WTC11 (cell line): ENCODE results near the gene CDH22. TPM values are rescaled to one million over a fixed set of nuclear protein-coding genes. Genes with fewer than 3 reads are reported as not detected.

ENCODE experiments used
- ATAC-seq: fragments of 200-7000 bp; cut with Tn5 transposase; 2 replicates; pipeline ENCODE4 v1.10.0; 2021; ENCODE audit warnings: mild to moderate bottlenecking, moderate library complexity
- CTCF ChIA-PET: fragments of 300-600 bp; sonication (Branson Sonifier 250); formaldehyde crosslinking; loops from one replicate; lab custom pipeline; 2021; ENCODE audit warnings: antibody characterized with exemption; lab: Charles Lee
- POLR2A ChIA-PET: fragments of 350-600 bp; sonication (Branson Sonifier 250); formaldehyde crosslinking; loops from one replicate; lab custom pipeline; 2021; ENCODE audit warnings: antibody characterized with exemption; lab: Charles Lee
- DNase-seq: peaks from one replicate; pipeline ENCODE4 v3.0.0; 2021; ENCODE audit warnings: low spot score
- H3K27ac Mint-ChIP-seq: 2 replicates; pipeline ENCODE4 v1.8.0; 2021; ENCODE audit warnings: mixed read lengths
- H3K27me3 Mint-ChIP-seq: 2 replicates; pipeline ENCODE4 v1.8.0; 2021; ENCODE audit warnings: low read depth, mild to moderate bottlenecking, moderate library complexity, mixed read lengths
- H3K36me3 Mint-ChIP-seq: 2 replicates; pipeline ENCODE4 v1.8.0; 2021; ENCODE audit warnings: mixed read lengths
- H3K4me1 Mint-ChIP-seq: 2 replicates; pipeline ENCODE4 v1.8.0; 2022; ENCODE audit warnings: mixed read lengths
- H3K4me3 Mint-ChIP-seq: 2 replicates; pipeline ENCODE4 v1.8.0; 2021; ENCODE audit warnings: mild to moderate bottlenecking, moderate library complexity, mixed read lengths
- H3K9me3 Mint-ChIP-seq: 2 replicates; pipeline ENCODE4 v1.8.0; 2021; ENCODE audit warnings: mixed read lengths
- CREM ChIP-seq: sonication (generic); formaldehyde crosslinking; IDR thresholded peaks from 2 replicates; pipeline ENCODE4 v1.8.1; 2022; ENCODE audit warnings: mild to moderate bottlenecking, missing genetic modification reagents, moderate library complexity
- ESRRA ChIP-seq: sonication (generic); formaldehyde crosslinking; IDR thresholded peaks from 2 replicates; pipeline ENCODE4 v1.8.1; 2022; ENCODE audit warnings: mild to moderate bottlenecking, missing genetic modification reagents, borderline replicate concordance
- FOXJ3 ChIP-seq: sonication (generic); formaldehyde crosslinking; IDR thresholded peaks from 2 replicates; pipeline ENCODE4 v1.9.0; 2021; ENCODE audit warnings: missing genetic modification reagents, mild to moderate bottlenecking, borderline replicate concordance
- FOXK1 ChIP-seq: sonication (generic); formaldehyde crosslinking; IDR thresholded peaks from 2 replicates; pipeline ENCODE4 v1.8.0; 2022; ENCODE audit warnings: mild to moderate bottlenecking, moderate library complexity, missing genetic modification reagents
- GABPB1 ChIP-seq: sonication (generic); formaldehyde crosslinking; IDR thresholded peaks from 2 replicates; pipeline ENCODE4 v1.8.1; 2023; ENCODE audit warnings: mild to moderate bottlenecking, missing genetic modification reagents
- NFE2L1 ChIP-seq: sonication (generic); formaldehyde crosslinking; IDR thresholded peaks from 2 replicates; pipeline ENCODE4 v1.8.1; 2023; ENCODE audit warnings: missing genetic modification reagents
- NR2C2 ChIP-seq: sonication (generic); formaldehyde crosslinking; IDR thresholded peaks from 2 replicates; pipeline ENCODE4 v1.8.0; 2022; ENCODE audit warnings: mild to moderate bottlenecking, missing genetic modification reagents
- SMAD3 ChIP-seq: sonication (generic); formaldehyde crosslinking; IDR thresholded peaks from 2 replicates; pipeline ENCODE4 v1.8.0; 2022; ENCODE audit warnings: missing genetic modification reagents, mild to moderate bottlenecking, borderline replicate concordance
- TEAD1 ChIP-seq: sonication (generic); formaldehyde crosslinking; IDR thresholded peaks from 2 replicates; pipeline ENCODE4 v1.8.0; 2022; ENCODE audit warnings: mild to moderate bottlenecking, missing genetic modification reagents
- TEAD4 ChIP-seq: sonication (generic); formaldehyde crosslinking; IDR thresholded peaks from 2 replicates; pipeline ENCODE4 v1.8.0; 2022; ENCODE audit warnings: mild to moderate bottlenecking, missing genetic modification reagents
- TP53 ChIP-seq: sonication (generic); formaldehyde crosslinking; IDR thresholded peaks from 2 replicates; pipeline ENCODE4 v1.8.1; 2023; ENCODE audit warnings: mild to moderate bottlenecking, missing genetic modification reagents
- ZNF232 ChIP-seq: sonication (generic); formaldehyde crosslinking; IDR thresholded peaks from 2 replicates; pipeline ENCODE4 v1.8.0; 2022; ENCODE audit warnings: mild to moderate bottlenecking, missing genetic modification reagents
- ZNF423 ChIP-seq: fragments of 250-450 bp; sonication (Bioruptor Pico); IDR thresholded peaks from 2 replicates; pipeline ENCODE4 v2.1.2; 2022; ENCODE audit warnings: mild to moderate bottlenecking, moderate library complexity
- total RNA-seq: library from RNA; stranded (reverse); gene quantifications from 3 replicates; pipeline ENCODE4 v1.2.3, GENCODE V29; 2021
- TF ChIP-seq, protein P1 (sequence below): fragments of 250-450 bp; sonication (Bioruptor Pico); IDR thresholded peaks from 2 replicates; pipeline ENCODE4 v1.8.0; 2021; ENCODE audit warnings: mild to moderate bottlenecking
- TF ChIP-seq, protein P2 (sequence below): sonication (generic); formaldehyde crosslinking; IDR thresholded peaks from 2 replicates; pipeline ENCODE4 v1.8.0; 2022; ENCODE audit warnings: mild to moderate bottlenecking, missing genetic modification reagents
- TF ChIP-seq, protein P3 (sequence below): sonication (generic); formaldehyde crosslinking; IDR thresholded peaks from 2 replicates; pipeline ENCODE4 v1.8.1; 2022; ENCODE audit warnings: mild to moderate bottlenecking, moderate library complexity, missing genetic modification reagents
- TF ChIP-seq, protein P4 (sequence below): fragments of 250-450 bp; sonication (Bioruptor Pico); IDR thresholded peaks from 2 replicates; pipeline ENCODE4 v1.9.0; 2021; ENCODE audit warnings: mild to moderate bottlenecking
- TF ChIP-seq, protein P5 (sequence below): sonication (generic); formaldehyde crosslinking; IDR thresholded peaks from 2 replicates; pipeline ENCODE4 v1.8.1; 2023; ENCODE audit warnings: mild to moderate bottlenecking, missing genetic modification reagents, borderline replicate concordance
- TF ChIP-seq, protein P6 (sequence below): sonication (generic); formaldehyde crosslinking; IDR thresholded peaks from 2 replicates; pipeline ENCODE4 v1.8.0; 2022; ENCODE audit warnings: mild to moderate bottlenecking, missing genetic modification reagents
- TF ChIP-seq, protein P7 (sequence below): sonication (generic); formaldehyde crosslinking; IDR thresholded peaks from 2 replicates; pipeline ENCODE4 v1.8.0; 2022; ENCODE audit warnings: mild to moderate bottlenecking, missing genetic modification reagents

The CDH22 gene
- total RNA-seq, 1 experiment from 2014 or later, result 0.13 TPM

DNA sequence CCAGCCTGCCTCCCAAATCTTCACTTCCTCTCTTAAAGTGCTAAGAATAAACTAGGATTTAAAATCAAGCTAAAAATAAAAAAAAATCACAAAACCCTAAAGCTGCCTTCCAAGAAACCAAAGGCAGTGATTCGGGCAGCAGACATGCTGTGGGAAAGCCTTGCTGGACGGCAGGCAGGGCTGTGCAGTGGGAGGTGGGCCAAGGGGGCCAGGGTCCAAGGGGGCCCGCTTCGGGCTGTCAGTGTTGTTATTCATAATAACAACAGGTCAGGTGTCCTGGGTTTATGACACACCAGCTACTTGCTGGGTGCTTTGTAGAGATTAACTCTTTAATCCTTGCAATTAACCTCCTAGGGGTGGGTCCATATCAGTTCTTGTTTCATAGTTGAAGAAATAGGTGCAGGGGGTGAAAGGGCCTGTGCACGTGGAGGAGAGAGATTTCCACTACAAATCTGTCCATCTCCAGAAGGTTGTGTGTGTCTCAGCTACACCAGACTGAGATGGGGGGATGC, 149.8 kb downstream of the CDH22 start (continued):
- TF ChIP-seq, protein P1, sequence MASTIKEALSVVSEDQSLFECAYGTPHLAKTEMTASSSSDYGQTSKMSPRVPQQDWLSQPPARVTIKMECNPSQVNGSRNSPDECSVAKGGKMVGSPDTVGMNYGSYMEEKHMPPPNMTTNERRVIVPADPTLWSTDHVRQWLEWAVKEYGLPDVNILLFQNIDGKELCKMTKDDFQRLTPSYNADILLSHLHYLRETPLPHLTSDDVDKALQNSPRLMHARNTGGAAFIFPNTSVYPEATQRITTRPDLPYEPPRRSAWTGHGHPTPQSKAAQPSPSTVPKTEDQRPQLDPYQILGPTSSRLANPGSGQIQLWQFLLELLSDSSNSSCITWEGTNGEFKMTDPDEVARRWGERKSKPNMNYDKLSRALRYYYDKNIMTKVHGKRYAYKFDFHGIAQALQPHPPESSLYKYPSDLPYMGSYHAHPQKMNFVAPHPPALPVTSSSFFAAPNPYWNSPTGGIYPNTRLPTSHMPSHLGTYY, result no peak
- TF ChIP-seq NFE2L1 (CRISPR knock-in tag), result no peak

DNA sequence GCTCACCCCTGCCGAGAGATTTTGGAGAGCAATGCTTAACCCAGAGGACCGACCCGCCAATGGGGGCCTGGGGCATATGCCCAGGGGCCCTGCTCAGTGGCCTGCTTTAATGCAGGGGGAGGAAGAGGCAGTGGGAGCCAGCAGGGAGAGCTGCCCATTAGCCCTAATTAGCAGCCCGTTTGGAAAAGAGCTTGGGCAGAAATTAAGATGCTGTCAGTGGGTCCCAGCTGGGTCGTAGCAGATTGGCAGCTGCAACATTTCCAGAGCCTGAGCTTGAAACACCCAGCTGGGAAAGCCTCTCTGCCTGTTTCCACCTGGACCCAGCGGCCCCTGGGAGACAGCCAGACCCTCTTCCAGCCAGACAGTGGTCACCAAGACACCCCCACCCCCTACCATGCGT, 150.7 kb downstream of the CDH22 start:
- ChIA-PET CTCF (interaction anchor here (1.3 to 1.7 kb wide), 4 partner anchors 17 to 149 kb away, joined by 3 to 9 read pairs (median 6); no protein-coding TSS in a partner anchor), POLR2A (no interaction called here)
- Mint-ChIP-seq H3K27ac (no peak overlapping the region), H3K27me3 (peaks cover 3% of the 10 kb centered on the region; the same call in 1 of the 2 replicates), H3K4me3 (no peak overlapping the region), H3K9me3 (no peaks in the 10 kb centered on the region), H3K4me1 (no peaks in the 10 kb centered on the region), H3K36me3 (no peaks in the 10 kb centered on the region)
- no peak for DNase-seq
- ATAC-seq, result no peak
- TF ChIP-seq, protein P2, sequence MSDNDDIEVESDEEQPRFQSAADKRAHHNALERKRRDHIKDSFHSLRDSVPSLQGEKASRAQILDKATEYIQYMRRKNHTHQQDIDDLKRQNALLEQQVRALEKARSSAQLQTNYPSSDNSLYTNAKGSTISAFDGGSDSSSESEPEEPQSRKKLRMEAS (CRISPR knock-in tag), result no peak
- TF ChIP-seq TP53 (CRISPR knock-in tag), result no peak
- no peak for TF ChIP-seq ZNF423 (CRISPR knock-in tag)
- TF ChIP-seq, protein P3, sequence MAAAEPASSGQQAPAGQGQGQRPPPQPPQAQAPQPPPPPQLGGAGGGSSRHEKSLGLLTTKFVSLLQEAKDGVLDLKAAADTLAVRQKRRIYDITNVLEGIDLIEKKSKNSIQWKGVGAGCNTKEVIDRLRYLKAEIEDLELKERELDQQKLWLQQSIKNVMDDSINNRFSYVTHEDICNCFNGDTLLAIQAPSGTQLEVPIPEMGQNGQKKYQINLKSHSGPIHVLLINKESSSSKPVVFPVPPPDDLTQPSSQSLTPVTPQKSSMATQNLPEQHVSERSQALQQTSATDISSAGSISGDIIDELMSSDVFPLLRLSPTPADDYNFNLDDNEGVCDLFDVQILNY, result no peak
- TF ChIP-seq ESRRA (CRISPR knock-in tag), result no peak
- no peak for TF ChIP-seq FOXK1
- TF ChIP-seq TEAD4 (CRISPR knock-in tag), result no peak
- TF ChIP-seq, protein P4, sequence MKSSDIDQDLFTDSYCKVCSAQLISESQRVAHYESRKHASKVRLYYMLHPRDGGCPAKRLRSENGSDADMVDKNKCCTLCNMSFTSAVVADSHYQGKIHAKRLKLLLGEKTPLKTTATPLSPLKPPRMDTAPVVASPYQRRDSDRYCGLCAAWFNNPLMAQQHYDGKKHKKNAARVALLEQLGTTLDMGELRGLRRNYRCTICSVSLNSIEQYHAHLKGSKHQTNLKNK (CRISPR knock-in tag), result no peak
- TF ChIP-seq, protein P5, sequence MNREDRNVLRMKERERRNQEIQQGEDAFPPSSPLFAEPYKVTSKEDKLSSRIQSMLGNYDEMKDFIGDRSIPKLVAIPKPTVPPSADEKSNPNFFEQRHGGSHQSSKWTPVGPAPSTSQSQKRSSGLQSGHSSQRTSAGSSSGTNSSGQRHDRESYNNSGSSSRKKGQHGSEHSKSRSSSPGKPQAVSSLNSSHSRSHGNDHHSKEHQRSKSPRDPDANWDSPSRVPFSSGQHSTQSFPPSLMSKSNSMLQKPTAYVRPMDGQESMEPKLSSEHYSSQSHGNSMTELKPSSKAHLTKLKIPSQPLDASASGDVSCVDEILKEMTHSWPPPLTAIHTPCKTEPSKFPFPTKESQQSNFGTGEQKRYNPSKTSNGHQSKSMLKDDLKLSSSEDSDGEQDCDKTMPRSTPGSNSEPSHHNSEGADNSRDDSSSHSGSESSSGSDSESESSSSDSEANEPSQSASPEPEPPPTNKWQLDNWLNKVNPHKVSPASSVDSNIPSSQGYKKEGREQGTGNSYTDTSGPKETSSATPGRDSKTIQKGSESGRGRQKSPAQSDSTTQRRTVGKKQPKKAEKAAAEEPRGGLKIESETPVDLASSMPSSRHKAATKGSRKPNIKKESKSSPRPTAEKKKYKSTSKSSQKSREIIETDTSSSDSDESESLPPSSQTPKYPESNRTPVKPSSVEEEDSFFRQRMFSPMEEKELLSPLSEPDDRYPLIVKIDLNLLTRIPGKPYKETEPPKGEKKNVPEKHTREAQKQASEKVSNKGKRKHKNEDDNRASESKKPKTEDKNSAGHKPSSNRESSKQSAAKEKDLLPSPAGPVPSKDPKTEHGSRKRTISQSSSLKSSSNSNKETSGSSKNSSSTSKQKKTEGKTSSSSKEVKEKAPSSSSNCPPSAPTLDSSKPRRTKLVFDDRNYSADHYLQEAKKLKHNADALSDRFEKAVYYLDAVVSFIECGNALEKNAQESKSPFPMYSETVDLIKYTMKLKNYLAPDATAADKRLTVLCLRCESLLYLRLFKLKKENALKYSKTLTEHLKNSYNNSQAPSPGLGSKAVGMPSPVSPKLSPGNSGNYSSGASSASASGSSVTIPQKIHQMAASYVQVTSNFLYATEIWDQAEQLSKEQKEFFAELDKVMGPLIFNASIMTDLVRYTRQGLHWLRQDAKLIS (CRISPR knock-in tag), result no peak
- no peak for TF ChIP-seq CREM (CRISPR knock-in tag)
- no peak for TF ChIP-seq SMAD3
- TF ChIP-seq GABPB1 (CRISPR knock-in tag), result no peak
- TF ChIP-seq, protein P6, sequence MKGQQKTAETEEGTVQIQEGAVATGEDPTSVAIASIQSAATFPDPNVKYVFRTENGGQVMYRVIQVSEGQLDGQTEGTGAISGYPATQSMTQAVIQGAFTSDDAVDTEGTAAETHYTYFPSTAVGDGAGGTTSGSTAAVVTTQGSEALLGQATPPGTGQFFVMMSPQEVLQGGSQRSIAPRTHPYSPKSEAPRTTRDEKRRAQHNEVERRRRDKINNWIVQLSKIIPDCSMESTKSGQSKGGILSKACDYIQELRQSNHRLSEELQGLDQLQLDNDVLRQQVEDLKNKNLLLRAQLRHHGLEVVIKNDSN (CRISPR knock-in tag), result no peak
- TF ChIP-seq, protein P7, sequence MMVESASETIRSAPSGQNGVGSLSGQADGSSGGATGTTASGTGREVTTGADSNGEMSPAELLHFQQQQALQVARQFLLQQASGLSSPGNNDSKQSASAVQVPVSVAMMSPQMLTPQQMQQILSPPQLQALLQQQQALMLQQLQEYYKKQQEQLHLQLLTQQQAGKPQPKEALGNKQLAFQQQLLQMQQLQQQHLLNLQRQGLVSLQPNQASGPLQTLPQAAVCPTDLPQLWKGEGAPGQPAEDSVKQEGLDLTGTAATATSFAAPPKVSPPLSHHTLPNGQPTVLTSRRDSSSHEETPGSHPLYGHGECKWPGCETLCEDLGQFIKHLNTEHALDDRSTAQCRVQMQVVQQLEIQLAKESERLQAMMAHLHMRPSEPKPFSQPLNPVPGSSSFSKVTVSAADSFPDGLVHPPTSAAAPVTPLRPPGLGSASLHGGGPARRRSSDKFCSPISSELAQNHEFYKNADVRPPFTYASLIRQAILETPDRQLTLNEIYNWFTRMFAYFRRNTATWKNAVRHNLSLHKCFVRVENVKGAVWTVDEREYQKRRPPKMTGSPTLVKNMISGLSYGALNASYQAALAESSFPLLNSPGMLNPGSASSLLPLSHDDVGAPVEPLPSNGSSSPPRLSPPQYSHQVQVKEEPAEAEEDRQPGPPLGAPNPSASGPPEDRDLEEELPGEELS (CRISPR knock-in tag), result no peak
- no peak for TF ChIP-seq TEAD1 (CRISPR knock-in tag)
- TF ChIP-seq ZNF232 (CRISPR knock-in tag), result no peak
- TF ChIP-seq FOXJ3 (CRISPR knock-in tag), result no peak
- no peak for TF ChIP-seq NR2C2 (CRISPR knock-in tag)
